ENCODE data around the gene ADM5.

GRCh38 chr19:49665036-49665350 is 24.4 kb upstream of the ADM5 start:
- no peak for TF ChIP-seq CTCF (IDR thresholded peaks at IDR 0.05; ENCODE audit: insufficient read depth, low read length)
- TF ChIP-seq GABPA (IDR thresholded peaks at IDR 0.05; ENCODE audit: low read depth), result no peak
- no peak for TF ChIP-seq POLR2AphosphoS5 (IDR thresholded peaks at IDR 0.05; ENCODE audit: low read depth)
- no peak for TF ChIP-seq SPI1 (IDR thresholded peaks at IDR 0.05; ENCODE audit: borderline replicate concordance, low read depth)
- no peak for TF ChIP-seq REST (IDR thresholded peaks at IDR 0.05; ENCODE audit: insufficient replicate concordance, low read depth)
